ENCODE measurements around the gene LGALS12.

The LGALS12 gene

DNA sequence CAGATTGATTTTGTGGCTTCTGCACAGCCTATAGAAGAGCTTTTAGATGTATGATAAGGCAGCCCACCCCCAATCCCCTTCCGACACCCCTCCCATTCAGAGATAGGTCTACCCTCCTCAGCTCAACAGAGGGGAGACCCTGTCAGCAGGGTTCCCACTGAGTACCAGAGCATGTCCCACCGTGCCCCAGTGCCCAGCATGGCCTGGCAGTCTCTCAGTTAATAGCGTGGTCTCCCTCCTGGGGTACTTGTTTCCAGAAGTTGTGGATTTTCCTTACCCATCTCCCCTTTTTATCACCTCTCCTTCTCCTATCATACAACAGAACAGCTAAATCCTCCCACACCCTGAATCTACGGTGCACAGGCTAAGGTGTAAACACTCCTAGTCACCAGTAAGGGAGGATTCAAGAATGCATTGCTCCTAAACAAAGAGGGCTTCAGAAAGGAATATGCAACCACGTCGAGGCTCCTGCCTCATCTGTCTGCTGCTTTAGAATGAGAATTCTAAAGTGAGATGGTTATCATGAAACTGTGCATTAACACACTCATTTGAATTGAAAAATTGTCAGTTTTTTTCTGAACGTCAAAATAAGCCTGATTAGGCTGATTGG is 50.6 kb downstream of the LGALS12 start:
- no peak overlapping the region for H3K4me3 ChIP-seq (ENCODE audit: low read depth, low read length)
- TF ChIP-seq, protein P1, sequence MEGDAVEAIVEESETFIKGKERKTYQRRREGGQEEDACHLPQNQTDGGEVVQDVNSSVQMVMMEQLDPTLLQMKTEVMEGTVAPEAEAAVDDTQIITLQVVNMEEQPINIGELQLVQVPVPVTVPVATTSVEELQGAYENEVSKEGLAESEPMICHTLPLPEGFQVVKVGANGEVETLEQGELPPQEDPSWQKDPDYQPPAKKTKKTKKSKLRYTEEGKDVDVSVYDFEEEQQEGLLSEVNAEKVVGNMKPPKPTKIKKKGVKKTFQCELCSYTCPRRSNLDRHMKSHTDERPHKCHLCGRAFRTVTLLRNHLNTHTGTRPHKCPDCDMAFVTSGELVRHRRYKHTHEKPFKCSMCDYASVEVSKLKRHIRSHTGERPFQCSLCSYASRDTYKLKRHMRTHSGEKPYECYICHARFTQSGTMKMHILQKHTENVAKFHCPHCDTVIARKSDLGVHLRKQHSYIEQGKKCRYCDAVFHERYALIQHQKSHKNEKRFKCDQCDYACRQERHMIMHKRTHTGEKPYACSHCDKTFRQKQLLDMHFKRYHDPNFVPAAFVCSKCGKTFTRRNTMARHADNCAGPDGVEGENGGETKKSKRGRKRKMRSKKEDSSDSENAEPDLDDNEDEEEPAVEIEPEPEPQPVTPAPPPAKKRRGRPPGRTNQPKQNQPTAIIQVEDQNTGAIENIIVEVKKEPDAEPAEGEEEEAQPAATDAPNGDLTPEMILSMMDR (IDR thresholded peaks at IDR 0.05): no peak
- no peaks in the 10 kb centered on the region for H3K79me2 ChIP-seq
- H2AFZ ChIP-seq: no peak overlapping the region
- H3K27ac ChIP-seq: no peak overlapping the region
- H3K4me1 ChIP-seq: no peaks in the 10 kb centered on the region
- no peaks in the 10 kb centered on the region for H3K36me3 ChIP-seq (ENCODE audit: control insufficient read depth, insufficient read depth, low read length)
- H3K27me3 ChIP-seq (ENCODE audit: control insufficient read depth, insufficient read depth, low read length): no peaks in the 10 kb centered on the region
- H3K4me2 ChIP-seq (ENCODE audit: low read length): no peak overlapping the region
- H3K9ac ChIP-seq: no peak overlapping the region
- no peaks in the 10 kb centered on the region for H3K9me3 ChIP-seq (ENCODE audit: control insufficient read depth, low read length)

DNA sequence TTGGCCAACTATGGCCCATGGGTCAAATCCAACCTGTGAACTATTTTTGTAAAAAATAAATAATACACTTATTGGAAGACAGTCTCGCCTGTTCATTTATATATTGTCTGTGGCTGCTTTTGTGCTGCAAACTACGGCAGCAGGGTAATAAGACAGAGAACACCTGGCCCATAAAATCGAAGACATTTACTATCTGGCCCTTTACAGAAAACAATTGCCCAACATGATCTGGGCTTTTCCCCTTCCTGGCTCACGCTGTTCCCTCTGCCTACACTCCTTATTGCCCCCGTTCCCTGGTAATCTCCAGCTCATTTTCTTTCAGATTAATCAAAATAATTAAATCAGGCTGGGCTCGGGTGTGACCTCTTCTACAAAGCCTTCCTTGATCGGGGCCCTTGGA is 51.7 kb downstream of the LGALS12 start:
- H3K4me1 ChIP-seq: no peaks in the 10 kb centered on the region
- H3K4me3 ChIP-seq (ENCODE audit: low read depth, low read length): no peak overlapping the region
- TF ChIP-seq, protein P1 (IDR thresholded peaks at IDR 0.05): no peak
- no peaks in the 10 kb centered on the region for H3K36me3 ChIP-seq (ENCODE audit: control insufficient read depth, insufficient read depth, low read length)
- no peaks in the 10 kb centered on the region for H3K79me2 ChIP-seq
- no peak overlapping the region for H2AFZ ChIP-seq
- no peaks in the 10 kb centered on the region for H3K9me3 ChIP-seq (ENCODE audit: control insufficient read depth, low read length)
- H3K9ac ChIP-seq: no peak overlapping the region
- H3K27ac ChIP-seq: no peak overlapping the region
- H3K27me3 ChIP-seq (ENCODE audit: control insufficient read depth, insufficient read depth, low read length): no peaks in the 10 kb centered on the region
- H3K4me2 ChIP-seq (ENCODE audit: low read length): no peak overlapping the region

DNA sequence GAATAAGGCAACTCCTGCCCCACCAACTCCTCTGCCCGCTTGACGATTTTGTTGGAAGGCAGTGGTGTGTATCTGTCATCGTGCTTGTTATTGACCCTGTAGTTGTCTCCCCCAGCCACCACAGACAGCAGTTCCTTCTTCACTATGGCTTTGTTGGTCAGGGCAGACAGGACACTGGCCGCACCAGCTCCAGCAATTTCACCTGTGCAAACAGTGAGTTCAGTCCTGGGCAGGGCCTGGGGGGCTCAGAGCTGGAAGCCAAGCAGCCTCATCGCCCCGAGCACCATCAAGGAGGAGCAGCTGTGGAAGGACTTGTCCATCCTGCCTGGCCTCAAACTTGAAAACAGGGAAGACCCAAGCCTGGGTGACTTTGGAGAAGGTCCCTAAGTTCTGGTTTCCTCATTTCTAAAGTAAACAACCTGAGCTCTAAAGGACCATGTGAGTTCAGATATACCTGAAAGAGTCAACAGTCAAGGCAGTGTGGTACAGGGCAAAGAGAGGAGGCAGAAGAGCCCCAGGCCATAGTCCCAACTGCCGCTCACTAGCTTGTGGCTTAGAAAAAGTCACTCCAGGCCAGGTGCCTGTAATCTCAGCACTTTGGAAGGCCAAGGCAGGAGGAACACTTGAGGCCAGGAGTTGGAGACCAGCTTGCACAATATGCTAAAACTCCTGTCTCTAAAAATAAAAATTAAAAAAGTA is 52.7 kb downstream of the LGALS12 start:
- no peak overlapping the region for H3K9ac ChIP-seq
- no peaks in the 10 kb centered on the region for H3K9me3 ChIP-seq (ENCODE audit: control insufficient read depth, low read length)
- H3K4me2 ChIP-seq (ENCODE audit: low read length): no peak overlapping the region
- TF ChIP-seq, protein P1 (IDR thresholded peaks at IDR 0.05): no peak
- H3K36me3 ChIP-seq (ENCODE audit: control insufficient read depth, insufficient read depth, low read length): no peaks in the 10 kb centered on the region
- no peaks in the 10 kb centered on the region for H3K4me1 ChIP-seq
- no peaks in the 10 kb centered on the region for H3K79me2 ChIP-seq
- H3K4me3 ChIP-seq (ENCODE audit: low read depth, low read length): no peak overlapping the region
- H3K27me3 ChIP-seq (ENCODE audit: control insufficient read depth, insufficient read depth, low read length): no peaks in the 10 kb centered on the region
- H3K27ac ChIP-seq: no peak overlapping the region
- no peak overlapping the region for H2AFZ ChIP-seq

DNA sequence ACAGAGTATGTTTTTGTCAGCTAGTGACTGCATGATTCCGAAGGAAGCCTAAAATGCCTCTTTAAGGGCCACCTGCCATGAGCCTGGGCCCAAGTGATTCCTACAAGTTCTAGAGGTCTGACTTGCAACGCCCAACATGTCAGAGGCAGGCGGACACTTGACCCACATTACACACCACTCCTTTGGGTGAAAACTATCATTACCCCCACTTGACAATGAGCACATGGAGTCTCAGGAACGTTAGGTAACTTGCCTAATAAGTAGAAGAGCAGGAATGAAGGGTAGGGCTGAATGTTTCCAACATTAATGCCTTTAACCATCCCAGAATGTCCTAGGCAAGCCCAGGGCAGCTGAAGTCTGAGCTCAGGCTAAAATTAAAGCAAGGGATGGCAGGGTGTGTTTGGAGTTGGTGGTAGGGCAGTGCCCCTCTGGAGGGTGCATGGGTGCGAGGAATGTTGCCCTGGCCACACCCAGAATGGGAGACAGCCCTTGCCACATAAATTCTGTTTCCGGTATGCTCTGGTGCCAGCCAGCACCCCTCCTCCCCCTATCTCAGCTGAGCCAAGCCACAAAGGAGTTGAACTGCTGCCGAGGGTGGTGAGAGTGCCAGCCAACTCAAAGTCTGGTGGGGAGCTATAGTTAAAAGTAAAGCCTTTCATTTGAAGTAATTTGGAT is 54.8 kb downstream of the LGALS12 start:
- Histone ChIP-seq H3K4me1 (no peaks in the 10 kb centered on the region), H3K79me2 (no peaks in the 10 kb centered on the region), H3K36me3 (ENCODE audit: control insufficient read depth, insufficient read depth, low read length) (no peaks in the 10 kb centered on the region), H3K9me3 (ENCODE audit: control insufficient read depth, low read length) (no peaks in the 10 kb centered on the region), H2AFZ (no peak overlapping the region), H3K27me3 (ENCODE audit: control insufficient read depth, insufficient read depth, low read length) (no peaks in the 10 kb centered on the region), H3K4me3 (ENCODE audit: low read depth, low read length) (no peak overlapping the region), H3K4me2 (ENCODE audit: low read length) (no peak overlapping the region), H3K27ac (no peak overlapping the region), H3K9ac (no peak overlapping the region)
- TF ChIP-seq, protein P1 (IDR thresholded peaks at IDR 0.05): no peak

Data from parathyroid adenoma (tissue), 2 donors.